SU-DHL-6 (cell line): ENCODE results near the gene ACAD11.

ENCODE experiments used
- H2AFZ ChIP-seq: fragments of 200-600 bp; sonication (generic); 2 replicates; pipeline ENCODE4 v1.6.1; 2014; ENCODE audit warnings: low read depth, mild to moderate bottlenecking, moderate library complexity, mixed read lengths, antibody characterized with exemption, low read length; ENCODE audit not compliant: severe bottlenecking
- H3F3A ChIP-seq: fragments of 200-600 bp; shearing (Covaris generic); 2 replicates; pipeline ENCODE4 v1.6.0; 2016; ENCODE audit warnings: antibody characterized with exemption, mild to moderate bottlenecking; ENCODE audit not compliant: insufficient read depth
- H3K27ac ChIP-seq: fragments of 200-600 bp; sonication (generic); 2 replicates; pipeline ENCODE4 v1.5.1; 2016; ENCODE audit warnings: low read depth, mild to moderate bottlenecking, low read length, moderate library complexity, mixed read lengths
- H3K27me3 ChIP-seq: fragments of 200-600 bp; sonication (generic), shearing (Covaris generic); 2 replicates; pipeline ENCODE4 v1.6.0; 2014; ENCODE audit warnings: mild to moderate bottlenecking, low read length
- H3K36me3 ChIP-seq: fragments of 200-600 bp; sonication (generic); 2 replicates; pipeline ENCODE4 v1.6.1; 2014; ENCODE audit warnings: mild to moderate bottlenecking, low read length, mixed read lengths
- H3K4me2 ChIP-seq: fragments of 300-600, 200-600 bp; shearing (Covaris generic), sonication (generic); 2 replicates; pipeline ENCODE4 v1.6.0; 2014; ENCODE audit warnings: low read length, low read depth, mild to moderate bottlenecking; ENCODE audit not compliant: poor library complexity, severe bottlenecking
- H3K4me3 ChIP-seq: fragments of 200-600 bp; sonication (generic); 2 replicates; pipeline ENCODE4 v1.5.1; 2014; ENCODE audit warnings: antibody characterized with exemption, low read length, mild to moderate bottlenecking, mixed read lengths; ENCODE audit not compliant: insufficient read depth, poor library complexity, severe bottlenecking
- H3K79me2 ChIP-seq: fragments of 200-600 bp; sonication (generic); 2 replicates; pipeline ENCODE4 v1.6.1; 2014; ENCODE audit warnings: mild to moderate bottlenecking, low read length, moderate library complexity; ENCODE audit not compliant: insufficient read depth
- H3K9ac ChIP-seq: fragments of 200-600 bp; sonication (generic); 2 replicates; pipeline ENCODE4 v1.7.0; 2014; ENCODE audit warnings: mild to moderate bottlenecking, low read length
- H3K9me2 ChIP-seq: fragments of 200-600 bp; sonication (generic); replicated peaks from 2 replicates; pipeline ENCODE4 v1.6.1; 2014; ENCODE audit warnings: low read length; ENCODE audit not compliant: insufficient read depth
- H3K9me3 ChIP-seq: fragments of 200-600 bp; sonication (generic); 2 replicates; pipeline ENCODE4 v1.6.1; 2014; ENCODE audit warnings: low read length, mixed read lengths; ENCODE audit not compliant: insufficient read depth
- H4K20me1 ChIP-seq: fragments of 200-600 bp; sonication (generic); 2 replicates; pipeline ENCODE4 v1.6.1; 2014; ENCODE audit warnings: low read depth, mild to moderate bottlenecking, antibody characterized with exemption, low read length, moderate library complexity, mixed read lengths
- EZH2phosphoT487 ChIP-seq: fragments of 200-600 bp; sonication (generic), shearing (Covaris generic); conservative IDR thresholded peaks from 2 replicates; pipeline ENCODE4 v1.6.1; 2018; ENCODE audit warnings: mild to moderate bottlenecking, antibody characterized with exemption, low read length, moderate library complexity, mixed read lengths
- TF ChIP-seq, protein P1 (sequence below): fragments of 200-600 bp; sonication (generic); IDR thresholded peaks from one replicate; pipeline ENCODE4 v1.5.1; 2017; ENCODE audit warnings: antibody characterized with exemption, mild to moderate bottlenecking, low read length, moderate library complexity; ENCODE audit not compliant: insufficient read depth, poor library complexity, severe bottlenecking

The ACAD11 gene

DNA sequence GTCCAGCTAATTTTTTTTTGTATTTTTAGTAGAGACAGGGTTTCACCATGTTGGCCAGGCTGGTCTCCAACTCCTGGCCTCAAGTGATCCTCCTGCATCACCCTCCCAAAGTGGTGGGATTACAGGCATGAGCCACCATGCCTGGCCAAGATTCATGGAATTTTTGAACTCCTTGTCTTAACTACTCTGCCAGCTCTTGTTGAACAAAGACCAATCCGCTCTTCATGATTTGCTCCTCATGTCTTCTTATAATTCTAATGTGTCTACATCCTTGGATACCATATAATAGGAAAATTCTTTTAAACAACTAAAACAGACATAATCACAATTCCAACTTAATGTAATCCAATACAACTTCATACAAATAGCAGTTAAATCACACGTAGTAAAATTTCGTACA, 21.8 kb upstream of the ACAD11 start:
- Histone ChIP-seq H3F3A (no peaks in the 10 kb centered on the region), H3K36me3 (no peaks in the 10 kb centered on the region), H3K79me2 (no peaks in the 10 kb centered on the region), H3K27ac (no peak overlapping the region), H3K27me3 (no peaks in the 10 kb centered on the region), H3K4me3 (no peak overlapping the region), H3K4me2 (no peak overlapping the region), H3K9me2 (no peaks in the 10 kb centered on the region), H3K9ac (no peak overlapping the region), H3K9me3 (no peaks in the 10 kb centered on the region), H4K20me1 (no peaks in the 10 kb centered on the region), H2AFZ (no peak overlapping the region)
- TF ChIP-seq EZH2phosphoT487: no peak
- TF ChIP-seq, protein P1, sequence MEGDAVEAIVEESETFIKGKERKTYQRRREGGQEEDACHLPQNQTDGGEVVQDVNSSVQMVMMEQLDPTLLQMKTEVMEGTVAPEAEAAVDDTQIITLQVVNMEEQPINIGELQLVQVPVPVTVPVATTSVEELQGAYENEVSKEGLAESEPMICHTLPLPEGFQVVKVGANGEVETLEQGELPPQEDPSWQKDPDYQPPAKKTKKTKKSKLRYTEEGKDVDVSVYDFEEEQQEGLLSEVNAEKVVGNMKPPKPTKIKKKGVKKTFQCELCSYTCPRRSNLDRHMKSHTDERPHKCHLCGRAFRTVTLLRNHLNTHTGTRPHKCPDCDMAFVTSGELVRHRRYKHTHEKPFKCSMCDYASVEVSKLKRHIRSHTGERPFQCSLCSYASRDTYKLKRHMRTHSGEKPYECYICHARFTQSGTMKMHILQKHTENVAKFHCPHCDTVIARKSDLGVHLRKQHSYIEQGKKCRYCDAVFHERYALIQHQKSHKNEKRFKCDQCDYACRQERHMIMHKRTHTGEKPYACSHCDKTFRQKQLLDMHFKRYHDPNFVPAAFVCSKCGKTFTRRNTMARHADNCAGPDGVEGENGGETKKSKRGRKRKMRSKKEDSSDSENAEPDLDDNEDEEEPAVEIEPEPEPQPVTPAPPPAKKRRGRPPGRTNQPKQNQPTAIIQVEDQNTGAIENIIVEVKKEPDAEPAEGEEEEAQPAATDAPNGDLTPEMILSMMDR: no peak

DNA sequence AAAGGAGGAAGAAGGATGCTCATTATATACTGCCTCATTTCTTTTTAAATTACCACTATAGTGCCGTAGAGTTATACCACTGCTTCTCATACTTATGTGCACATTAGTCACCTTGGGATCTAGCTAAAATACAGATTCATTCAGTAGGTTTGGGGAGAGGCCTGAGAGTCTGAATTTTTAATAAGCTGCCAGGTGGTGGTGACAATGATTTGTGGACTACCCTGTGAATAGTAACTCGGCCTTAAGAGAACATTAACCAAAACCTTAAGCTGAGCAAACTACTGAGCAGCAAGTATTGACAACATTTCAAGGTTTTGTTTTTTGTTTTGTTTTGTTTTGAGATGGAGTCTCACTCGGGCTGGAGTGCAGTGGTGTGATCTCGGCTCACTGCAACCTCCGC, 20.3 kb upstream of the ACAD11 start:
- H3K79me2 ChIP-seq: no peaks in the 10 kb centered on the region
- no peak overlapping the region for H3K4me3 ChIP-seq
- no peak overlapping the region for H3K27ac ChIP-seq
- H4K20me1 ChIP-seq: no peaks in the 10 kb centered on the region
- no peaks in the 10 kb centered on the region for H3K9me3 ChIP-seq
- no peaks in the 10 kb centered on the region for H3F3A ChIP-seq
- no peaks in the 10 kb centered on the region for H3K27me3 ChIP-seq
- no peaks in the 10 kb centered on the region for H3K9me2 ChIP-seq
- no peak for TF ChIP-seq EZH2phosphoT487
- TF ChIP-seq, protein P1: no peak
- H3K9ac ChIP-seq: no peak overlapping the region
- no peak overlapping the region for H2AFZ ChIP-seq
- H3K36me3 ChIP-seq: peaks cover 6% of the 10 kb centered on the region; the same call in 1 of the 2 replicates
- no peak overlapping the region for H3K4me2 ChIP-seq

DNA sequence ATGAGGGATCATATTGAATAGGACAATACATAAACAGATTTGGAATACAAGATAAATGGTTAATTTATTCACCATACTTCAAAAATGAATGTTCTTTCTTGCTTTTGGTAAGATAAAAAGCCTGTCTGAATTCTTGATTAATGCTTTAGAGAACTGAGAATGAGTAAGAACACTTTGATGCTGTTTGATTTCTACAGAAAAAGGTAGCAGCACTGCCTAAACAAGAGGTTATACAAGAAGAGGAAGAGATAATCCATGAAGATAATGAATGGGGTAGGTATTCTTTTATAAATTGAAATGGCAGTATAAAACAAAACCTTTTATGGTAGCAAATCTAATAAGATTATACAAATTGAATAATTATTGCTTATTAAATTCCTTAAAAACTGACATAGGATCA, 15.8 kb upstream of the ACAD11 start:
- Histone ChIP-seq H3K9ac (no peak overlapping the region), H3K9me2 (no peaks in the 10 kb centered on the region), H3K27me3 (no peaks in the 10 kb centered on the region), H3F3A (no peaks in the 10 kb centered on the region), H3K9me3 (no peaks in the 10 kb centered on the region), H3K79me2 (no peaks in the 10 kb centered on the region), H4K20me1 (no peaks in the 10 kb centered on the region), H3K4me3 (no peak overlapping the region), H3K27ac (no peak overlapping the region), H3K36me3 (peaks cover 26% of the 10 kb centered on the region; the same call in 1 of the 2 replicates), H2AFZ (no peak overlapping the region), H3K4me2 (no peak overlapping the region)
- no peak for TF ChIP-seq EZH2phosphoT487
- TF ChIP-seq, protein P1: no peak
